Karpas-422 (cell line): ENCODE data around the gene ARHGAP9. TPM values are rescaled to one million over a fixed set of nuclear protein-coding genes. Genes with fewer than 3 reads are reported as not detected.
"Not testable (repeated sequence)": the region's sequence is repeated elsewhere in the genome, so short reads cannot be mapped to it uniquely, and the experiment has no call there.

Source experiments
- DNase-seq: peaks from one replicate; pipeline ENCODE4 v3.0.0-alpha.2; 2015
- H2AFZ ChIP-seq: fragments of 200-600 bp; sonication (generic); 2 replicates; pipeline ENCODE4 v1.6.1; 2014; ENCODE audit warnings: antibody characterized with exemption, low read length, mixed read lengths
- H3K27ac ChIP-seq: fragments of 200-600 bp; sonication (generic); 2 replicates; pipeline ENCODE4 v1.5.1; 2014; ENCODE audit warnings: mild to moderate bottlenecking, low read length, moderate library complexity
- H3K27me3 ChIP-seq: fragments of 200-600 bp; sonication (generic); 2 replicates; pipeline ENCODE4 v1.6.1; 2014; ENCODE audit warnings: low read length, mixed read lengths
- H3K36me3 ChIP-seq: fragments of 200-600 bp; sonication (generic); 2 replicates; pipeline ENCODE4 v1.6.1; 2014; ENCODE audit warnings: low read length, mixed read lengths; ENCODE audit not compliant: insufficient read depth
- H3K4me1 ChIP-seq: fragments of 200-600 bp; sonication (generic); 2 replicates; pipeline ENCODE4 v1.6.1; 2014; ENCODE audit warnings: mild to moderate bottlenecking, low read length, mixed read lengths
- H3K4me2 ChIP-seq: fragments of 200-600 bp; sonication (generic); 2 replicates; pipeline ENCODE4 v1.6.1; 2014; ENCODE audit warnings: low read length, low read depth, mild to moderate bottlenecking; ENCODE audit not compliant: poor library complexity, severe bottlenecking
- H3K4me3 ChIP-seq: fragments of 200-600 bp; sonication (generic); 2 replicates; pipeline ENCODE4 v1.5.1; 2014; ENCODE audit warnings: mild to moderate bottlenecking, antibody characterized with exemption, low read length, mixed read lengths
- H3K79me2 ChIP-seq: fragments of 200-600 bp; sonication (generic); 2 replicates; pipeline ENCODE4 v1.6.1; 2014; ENCODE audit warnings: mild to moderate bottlenecking, low read length, mixed read lengths
- H3K9ac ChIP-seq: fragments of 200-600 bp; sonication (generic); 2 replicates; pipeline ENCODE4 v1.6.0; 2014; ENCODE audit warnings: low read length
- H3K9me2 ChIP-seq: fragments of 200-600 bp; sonication (generic), shearing (Covaris generic); replicated peaks from 2 replicates; pipeline ENCODE4 v1.6.0; 2014; ENCODE audit warnings: mild to moderate bottlenecking, low read length, moderate library complexity; ENCODE audit not compliant: insufficient read depth
- H3K9me3 ChIP-seq: fragments of 300-700, 200-600 bp; sonication (generic); 2 replicates; pipeline ENCODE4 v1.6.1; 2014; ENCODE audit warnings: low read length, mixed read lengths
- H4K20me1 ChIP-seq: fragments of 200-600 bp; sonication (generic); 2 replicates; pipeline ENCODE4 v1.6.1; 2014; ENCODE audit warnings: mild to moderate bottlenecking, antibody characterized with exemption, low read length, low read depth; ENCODE audit not compliant: insufficient read depth
- small RNA-seq: library from RNA; depleted of rRNA; stranded (forward); fragments of <200 nt; gene quantifications from one replicate; pipeline ENCODE3, GENCODE V24; 2014
- total RNA-seq: library from RNA; depleted of rRNA; stranded (reverse); fragments of >200 nt; shearing (Covaris generic); gene quantifications from 2 replicates; pipeline ENCODE4 v1.2.3, GENCODE V29; 2014; ENCODE audit warnings: low replicate concordance; rRNA removed

ARHGAP9 gene
- total RNA-seq, 1 experiment from 2014 or later: 12.3 TPM

- Histone ChIP-seq H3K9ac (peak within 1 kb of the TSS; percentile 83), H3K9me2 (no peaks in the 10 kb centered on the region), H3K4me3 (peak within 1 kb of the TSS; percentile 76), H3K4me1 (peaks cover 20% of the 10 kb centered on the region), H3K27me3 (no peaks in the 10 kb centered on the region), H3K79me2 (peaks cover 34% of the 10 kb centered on the region), H3K27ac (peak within 1 kb of the TSS; percentile 79), H3K36me3 (no peaks in the 10 kb centered on the region), H2AFZ (no peak within 1 kb of the TSS), H3K9me3 (no peaks in the 10 kb centered on the region), H4K20me1 (no peaks in the 10 kb centered on the region), H3K4me2 (peak within 1 kb of the TSS; percentile 98)
- DNase-seq: peak; percentile 99
Measured at GRCh38 chr12:57430931-57431566, 48.6 kb downstream of the ARHGAP9 start, which contains the start of gene R3HDM2. R3HDM2 (minus strand) TSS chr12:57431043; CDS start chr12:57310428, 120,615 bp downstream.

- Histone ChIP-seq H2AFZ (no peak overlapping the region), H3K27ac (peak overlapping the region; percentile 79), H3K9me3 (no peaks in the 10 kb centered on the region), H3K4me3 (peak overlapping the region; percentile 76), H4K20me1 (no peaks in the 10 kb centered on the region), H3K36me3 (no peaks in the 10 kb centered on the region), H3K4me1 (peaks cover 20% of the 10 kb centered on the region), H3K4me2 (peak overlapping the region; percentile 98), H3K9me2 (no peaks in the 10 kb centered on the region), H3K27me3 (no peaks in the 10 kb centered on the region), H3K79me2 (peaks cover 40% of the 10 kb centered on the region), H3K9ac (peak overlapping the region; percentile 83)
- peak; percentile 87 for DNase-seq
Measured at GRCh38 chr12:57430112-57430930, 49.3 kb downstream of the ARHGAP9 start.

GRCh38 chr12:57429473-57430111 lies 50.1 kb downstream of the ARHGAP9 start:
- H3K4me1 ChIP-seq: peaks cover 20% of the 10 kb centered on the region
- H3K36me3 ChIP-seq: no peaks in the 10 kb centered on the region
- peak overlapping the region; percentile 76 for H3K4me3 ChIP-seq
- no peak for DNase-seq
- H3K9me3 ChIP-seq: no peaks in the 10 kb centered on the region
- peaks cover 42% of the 10 kb centered on the region for H3K79me2 ChIP-seq
- H3K9ac ChIP-seq: peak overlapping the region; percentile 83
- no peaks in the 10 kb centered on the region for H4K20me1 ChIP-seq
- H3K27ac ChIP-seq: peak overlapping the region; percentile 79
- H2AFZ ChIP-seq: no peak overlapping the region
- H3K9me2 ChIP-seq: no peaks in the 10 kb centered on the region
- peak overlapping the region; percentile 98 for H3K4me2 ChIP-seq
- H3K27me3 ChIP-seq: no peaks in the 10 kb centered on the region

GRCh38 chr12:57428965-57429364 lies 50.7 kb downstream of the ARHGAP9 start:
- Histone ChIP-seq H3K4me3 (peak overlapping the region; percentile 76; the same call in 1 of the 2 replicates), H3K27ac (peak overlapping the region; percentile 79), H3K79me2 (peaks cover 48% of the 10 kb centered on the region), H3K27me3 (no peaks in the 10 kb centered on the region), H4K20me1 (no peaks in the 10 kb centered on the region), H3K9ac (peak overlapping the region; percentile 83), H3K4me1 (peaks cover 20% of the 10 kb centered on the region), H3K9me2 (no peaks in the 10 kb centered on the region), H3K4me2 (peak overlapping the region; percentile 98), H3K36me3 (no peaks in the 10 kb centered on the region), H3K9me3 (no peaks in the 10 kb centered on the region), H2AFZ (no peak overlapping the region)
- DNase-seq: no peak

- not testable (repeated sequence) for H3K9me3 ChIP-seq, DNase-seq, H3K27ac ChIP-seq, H3K4me3 ChIP-seq, H3K36me3 ChIP-seq, H2AFZ ChIP-seq, H3K9ac ChIP-seq, H3K9me2 ChIP-seq, H3K4me2 ChIP-seq, H3K27me3 ChIP-seq, H4K20me1 ChIP-seq
- peaks cover 56% of the 10 kb centered on the region for H3K79me2 ChIP-seq
- H3K4me1 ChIP-seq: peaks cover 20% of the 10 kb centered on the region
Measured at GRCh38 chr12:57426948-57427347, 52.7 kb downstream of the ARHGAP9 start.

Small RNA genes lying within 50 kb of the gene (small RNA-seq; reads per million reads assigned to genes)
- gene MIR616: not detected

Other genes starting within 250 kb of the ARHGAP9 start
- 5.9 and 7.8 TPM in 2 replicates for gene STAC3, start 228.7 kb downstream of the ARHGAP9 start, total RNA-seq
- 31.9 and 39.0 TPM in 2 replicates for gene R3HDM2, start 48.8 kb downstream of the ARHGAP9 start, total RNA-seq
- 0.11 TPM in 1 of 2 replicates, not detected in the other for gene INHBC, start 45.1 kb downstream of the ARHGAP9 start, total RNA-seq
- gene INHBE, start 24.6 kb downstream of the ARHGAP9 start, total RNA-seq: 14.3 and 17.9 TPM in 2 replicates
- gene GLI1, start 20.1 kb downstream of the ARHGAP9 start, total RNA-seq: 1.9 and 9.3 TPM in 2 replicates
- 204 and 260 TPM in 2 replicates for gene MARS1, start 8.2 kb upstream of the ARHGAP9 start, total RNA-seq
- 54.3 and 73.3 TPM in 2 replicates for gene DDIT3, start 40.6 kb upstream of the ARHGAP9 start, total RNA-seq
- 23.5 and 32.4 TPM in 2 replicates for gene MBD6, start 43.0 kb upstream of the ARHGAP9 start, total RNA-seq
- gene DCTN2, start 67.3 kb upstream of the ARHGAP9 start, total RNA-seq: 77.9 and 123 TPM in 2 replicates
- gene KIF5A, start 70.2 kb upstream of the ARHGAP9 start, total RNA-seq: 21.5 and 24.0 TPM in 2 replicates
- gene PIP4K2C, start 111.3 kb upstream of the ARHGAP9 start, total RNA-seq: 9.3 and 23.9 TPM in 2 replicates
- gene DTX3, start 125.0 kb upstream of the ARHGAP9 start, total RNA-seq: 16.8 and 22.9 TPM in 2 replicates
- gene ARHGEF25, start 131.6 kb upstream of the ARHGAP9 start, total RNA-seq: 0.87 TPM in 1 of 2 replicates, not detected in the other
- 0.58 and 0.63 TPM in 2 replicates for gene B4GALNT1, start 153.3 kb upstream of the ARHGAP9 start, total RNA-seq
- 72.6 and 120 TPM in 2 replicates for gene OS9, start 214.3 kb upstream of the ARHGAP9 start, total RNA-seq